Ishikawa (cell line): ENCODE measurements around the gene GNA14.
A peak's percentile ranks its signal among the peaks of the same experiment; 100 is the strongest.

Experiments
- CEBPB ChIP-seq: IDR thresholded peaks from 2 replicates; pipeline ENCODE4 v1.6.1; 2012
- CREB1 ChIP-seq: IDR thresholded peaks from 2 replicates; pipeline ENCODE4 v1.6.1; 2012; ENCODE audit warnings: low read depth
- EGR1 ChIP-seq: IDR thresholded peaks from 2 replicates; pipeline ENCODE4 v1.6.1; 2012
- EP300 ChIP-seq: IDR thresholded peaks from 2 replicates; pipeline ENCODE4 v1.6.1; 2012; ENCODE audit warnings: borderline replicate concordance
- FOXM1 ChIP-seq: IDR thresholded peaks from 2 replicates; pipeline ENCODE4 v1.6.1; 2012; ENCODE audit warnings: low read depth, borderline replicate concordance
- MAX ChIP-seq: IDR thresholded peaks from 2 replicates; pipeline ENCODE4 v1.6.1; 2012
- NFIC ChIP-seq: IDR thresholded peaks from 2 replicates; pipeline ENCODE4 v1.6.1; 2012
- RAD21 ChIP-seq: IDR thresholded peaks from 2 replicates; pipeline ENCODE4 v1.6.1; 2012; ENCODE audit warnings: low read depth
- TAF1 ChIP-seq: IDR thresholded peaks from 2 replicates; pipeline ENCODE4 v1.6.1; 2012; ENCODE audit warnings: low read depth, mild to moderate bottlenecking
- TCF12 ChIP-seq: IDR thresholded peaks from 2 replicates; pipeline ENCODE4 v1.6.1; 2012; ENCODE audit warnings: low read depth
- TEAD4 ChIP-seq: IDR thresholded peaks from 2 replicates; pipeline ENCODE4 v1.6.1; 2012
- USF1 ChIP-seq: IDR thresholded peaks from 2 replicates; pipeline ENCODE4 v1.6.1; 2012
- YY1 ChIP-seq: IDR thresholded peaks from 2 replicates; pipeline ENCODE4 v1.6.1; 2012; ENCODE audit warnings: low read depth
- ZBTB7A ChIP-seq: IDR thresholded peaks from 2 replicates; pipeline ENCODE4 v1.6.1; 2012; ENCODE audit warnings: low read depth
- TF ChIP-seq, protein P1 (sequence below): IDR thresholded peaks from 2 replicates; pipeline ENCODE4 v1.6.1; 2012; ENCODE audit warnings: low read depth, mild to moderate bottlenecking

The GNA14 gene

GRCh38 chr9:77661566-77662085, 13.5 kb upstream of the GNA14 start:
- TF ChIP-seq EP300 (no peak), TCF12 (no peak), NFIC (no peak), YY1 (no peak), ZBTB7A (no peak), TEAD4 (no peak), USF1 (no peak), MAX (no peak), EGR1 (no peak), CREB1 (no peak), RAD21 (no peak), CEBPB (no peak), TAF1 (no peak), FOXM1 (no peak)
- TF ChIP-seq, protein P1, sequence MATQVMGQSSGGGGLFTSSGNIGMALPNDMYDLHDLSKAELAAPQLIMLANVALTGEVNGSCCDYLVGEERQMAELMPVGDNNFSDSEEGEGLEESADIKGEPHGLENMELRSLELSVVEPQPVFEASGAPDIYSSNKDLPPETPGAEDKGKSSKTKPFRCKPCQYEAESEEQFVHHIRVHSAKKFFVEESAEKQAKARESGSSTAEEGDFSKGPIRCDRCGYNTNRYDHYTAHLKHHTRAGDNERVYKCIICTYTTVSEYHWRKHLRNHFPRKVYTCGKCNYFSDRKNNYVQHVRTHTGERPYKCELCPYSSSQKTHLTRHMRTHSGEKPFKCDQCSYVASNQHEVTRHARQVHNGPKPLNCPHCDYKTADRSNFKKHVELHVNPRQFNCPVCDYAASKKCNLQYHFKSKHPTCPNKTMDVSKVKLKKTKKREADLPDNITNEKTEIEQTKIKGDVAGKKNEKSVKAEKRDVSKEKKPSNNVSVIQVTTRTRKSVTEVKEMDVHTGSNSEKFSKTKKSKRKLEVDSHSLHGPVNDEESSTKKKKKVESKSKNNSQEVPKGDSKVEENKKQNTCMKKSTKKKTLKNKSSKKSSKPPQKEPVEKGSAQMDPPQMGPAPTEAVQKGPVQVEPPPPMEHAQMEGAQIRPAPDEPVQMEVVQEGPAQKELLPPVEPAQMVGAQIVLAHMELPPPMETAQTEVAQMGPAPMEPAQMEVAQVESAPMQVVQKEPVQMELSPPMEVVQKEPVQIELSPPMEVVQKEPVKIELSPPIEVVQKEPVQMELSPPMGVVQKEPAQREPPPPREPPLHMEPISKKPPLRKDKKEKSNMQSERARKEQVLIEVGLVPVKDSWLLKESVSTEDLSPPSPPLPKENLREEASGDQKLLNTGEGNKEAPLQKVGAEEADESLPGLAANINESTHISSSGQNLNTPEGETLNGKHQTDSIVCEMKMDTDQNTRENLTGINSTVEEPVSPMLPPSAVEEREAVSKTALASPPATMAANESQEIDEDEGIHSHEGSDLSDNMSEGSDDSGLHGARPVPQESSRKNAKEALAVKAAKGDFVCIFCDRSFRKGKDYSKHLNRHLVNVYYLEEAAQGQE: no peak

- no peak for TF ChIP-seq FOXM1
- no peak for TF ChIP-seq CEBPB
- no peak for TF ChIP-seq CREB1
- TF ChIP-seq EP300: no peak
- no peak for TF ChIP-seq USF1
- TF ChIP-seq RAD21: no peak
- no peak for TF ChIP-seq YY1
- no peak for TF ChIP-seq TCF12
- TF ChIP-seq, protein P1: no peak
- no peak for TF ChIP-seq EGR1
- no peak for TF ChIP-seq NFIC
These were observed 11.8 kb upstream of the GNA14 start for GRCh38 chr9:77659926-77660325.

GRCh38 chr9:77651203-77651602, 3.1 kb upstream of the GNA14 start:
- TF ChIP-seq TEAD4 (no peak), USF1 (no peak), TAF1 (no peak), CEBPB (no peak), TCF12 (no peak), FOXM1 (no peak), MAX (no peak), RAD21 (no peak)
- TF ChIP-seq, protein P1: no peak

GRCh38 chr9:77649109-77649812, 1.1 kb upstream of the GNA14 start:
- TF ChIP-seq TEAD4 (no peak), RAD21 (peak; percentile 26; the same call in 1 of the 2 replicates)
